Measurements from ENCODE around the gene PALLD. TPM values are rescaled to one million over a fixed set of nuclear protein-coding genes. Genes with fewer than 3 reads are reported as not detected.

The PALLD gene
- total RNA-seq, 1 experiment from 2014 or later: 26.7 TPM

DNA sequence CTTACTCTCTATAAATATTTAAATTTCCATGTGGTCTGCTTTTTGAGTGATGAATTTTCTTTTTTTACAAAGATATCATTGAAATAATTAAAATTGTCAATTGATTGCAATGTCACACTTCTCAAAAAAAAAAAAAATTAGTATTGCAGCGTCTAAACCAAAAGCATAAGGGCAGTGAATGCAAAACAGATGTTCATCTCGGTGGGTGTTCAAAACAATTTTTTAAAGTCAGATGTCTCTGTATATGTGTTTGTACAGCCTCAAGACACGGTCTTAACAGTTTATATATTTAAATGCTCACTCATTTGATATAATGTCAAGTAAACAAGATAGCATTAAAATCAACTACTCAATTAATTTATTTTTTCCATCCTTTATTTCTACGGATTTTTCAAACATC lies 52.3 kb downstream of the PALLD start:
- H4K20me1 ChIP-seq (ENCODE audit: low read length): no peaks in the 10 kb centered on the region
- no peaks in the 10 kb centered on the region for H3K36me3 ChIP-seq (ENCODE audit: low read depth, low read length)
- no peaks in the 10 kb centered on the region for H3K79me2 ChIP-seq (ENCODE audit: low read length)
- no peaks in the 10 kb centered on the region for H3K9me3 ChIP-seq (ENCODE audit: low read length)
- ATAC-seq: no peak
- peaks cover 25% of the 10 kb centered on the region for H3K4me1 ChIP-seq (ENCODE audit: insufficient read depth, low read length)
- CTCF ChIA-PET: no interaction called here
- H3K4me2 ChIP-seq (ENCODE audit: low read length): no peak overlapping the region
- no peaks in the 10 kb centered on the region for H3K27me3 ChIP-seq (ENCODE audit: low read length)
- peaks cover 4% of the 10 kb centered on the region for H3F3A ChIP-seq (ENCODE audit: low read length, unreplicated experiment)
- TF ChIP-seq CTCF (conservative IDR thresholded peaks at IDR 0.05; ENCODE audit: low read depth, low read length): no peak
- TF ChIP-seq EZH2phosphoT487 (IDR thresholded peaks at IDR 0.05; ENCODE audit: borderline replicate concordance, low read length): no peak
- TF ChIP-seq EZH2 (IDR thresholded peaks at IDR 0.05; ENCODE audit: low read length, unreplicated experiment): no peak
- no peaks in the 10 kb centered on the region for H3K9me2 ChIP-seq (replicated peaks; ENCODE audit: low read length)
- no peak for DNase-seq
- POLR2A ChIA-PET (ENCODE audit: unreplicated experiment): no interaction called here
- intact Hi-C loops (cut with micrococcal nuclease): no loop called here
- H3K27ac ChIP-seq (ENCODE audit: low read length): no peak overlapping the region
- no peak overlapping the region for H3K9ac ChIP-seq (ENCODE audit: low read length)
- H3K4me3 ChIP-seq (ENCODE audit: low read length): no peak overlapping the region
- H2AFZ ChIP-seq (ENCODE audit: low read length): no peak overlapping the region
- no TSS peak for BruUV-seq (replicated peaks)

DNA sequence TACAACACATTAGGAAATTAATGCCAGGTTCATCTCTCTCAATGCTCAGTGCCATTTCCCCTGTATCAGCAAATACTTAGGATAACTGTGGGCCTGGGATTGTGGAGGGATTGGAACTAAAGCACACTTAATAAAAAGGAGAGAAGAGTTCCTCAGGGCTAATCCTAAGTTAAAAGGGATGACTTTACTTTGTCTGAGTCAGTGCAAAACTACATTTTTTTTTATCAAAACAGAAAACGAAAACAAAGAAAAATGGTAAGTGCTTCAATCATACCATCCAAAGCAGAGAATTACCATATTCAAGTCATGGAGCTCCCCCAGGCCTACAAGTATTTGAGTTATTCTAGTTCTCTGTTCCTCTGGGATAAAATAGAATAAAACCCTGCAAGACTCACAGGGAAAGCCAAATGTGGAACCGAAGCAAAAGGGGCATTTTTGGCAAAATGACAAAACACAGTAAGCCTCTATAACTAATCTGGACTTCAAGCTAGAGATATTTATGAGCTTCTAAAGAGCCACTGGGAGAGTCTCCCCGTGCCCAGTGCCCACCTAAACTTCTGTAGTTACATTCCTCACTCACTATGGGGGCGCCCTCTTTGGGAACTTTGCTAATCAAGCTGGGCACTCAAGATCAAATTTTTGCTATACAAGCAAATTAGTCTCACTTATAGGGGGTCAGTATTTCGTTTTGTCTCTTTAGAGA lies 53.4 kb downstream of the PALLD start:
- intact Hi-C loops (cut with micrococcal nuclease): no loop called here
- H3K9me2 ChIP-seq (replicated peaks; ENCODE audit: low read length): no peaks in the 10 kb centered on the region
- peaks cover 4% of the 10 kb centered on the region for H3F3A ChIP-seq (ENCODE audit: low read length, unreplicated experiment)
- no peak overlapping the region for H3K9ac ChIP-seq (ENCODE audit: low read length)
- peak; percentile 4 for DNase-seq
- no peak for ATAC-seq
- ChIA-PET POLR2A (ENCODE audit: unreplicated experiment) (interaction anchor here (0.6 kb wide), 1 partner anchor 44 kb away, joined by 3 read pairs; no protein-coding TSS in a partner anchor), CTCF (no interaction called here)
- BruUV-seq (replicated peaks): no TSS peak
- H2AFZ ChIP-seq (ENCODE audit: low read length): no peak overlapping the region
- no peaks in the 10 kb centered on the region for H3K36me3 ChIP-seq (ENCODE audit: low read depth, low read length)
- H3K4me3 ChIP-seq (ENCODE audit: low read length): no peak overlapping the region
- TF ChIP-seq EZH2 (IDR thresholded peaks at IDR 0.05; ENCODE audit: low read length, unreplicated experiment) (no peak), CTCF (conservative IDR thresholded peaks at IDR 0.05; ENCODE audit: low read depth, low read length) (no peak; the same call in 1 of the 2 replicates), EZH2phosphoT487 (IDR thresholded peaks at IDR 0.05; ENCODE audit: borderline replicate concordance, low read length) (no peak)
- peaks cover 25% of the 10 kb centered on the region for H3K4me1 ChIP-seq (ENCODE audit: insufficient read depth, low read length)
- peak overlapping the region; percentile 82 for H3K27ac ChIP-seq (ENCODE audit: low read length)
- no peaks in the 10 kb centered on the region for H3K27me3 ChIP-seq (ENCODE audit: low read length)
- no peaks in the 10 kb centered on the region for H3K79me2 ChIP-seq (ENCODE audit: low read length)
- H3K9me3 ChIP-seq (ENCODE audit: low read length): no peaks in the 10 kb centered on the region
- H3K4me2 ChIP-seq (ENCODE audit: low read length): 0 out of 2 replicates have a peak overlapping the region, but pooled peaks have one; percentile 42
- no peaks in the 10 kb centered on the region for H4K20me1 ChIP-seq (ENCODE audit: low read length)

GRCh38 chr4:168551211-168551610 lies 54.4 kb downstream of the PALLD start:
- Histone ChIP-seq H3K4me2 (ENCODE audit: low read length) (peak overlapping the region; percentile 42), H3K9me2 (replicated peaks; ENCODE audit: low read length) (no peaks in the 10 kb centered on the region), H3K36me3 (ENCODE audit: low read depth, low read length) (no peaks in the 10 kb centered on the region), H3K9me3 (ENCODE audit: low read length) (no peaks in the 10 kb centered on the region), H3K4me3 (ENCODE audit: low read length) (no peak overlapping the region), H3K27me3 (ENCODE audit: low read length) (no peaks in the 10 kb centered on the region), H3F3A (ENCODE audit: low read length, unreplicated experiment) (peaks cover 4% of the 10 kb centered on the region), H4K20me1 (ENCODE audit: low read length) (no peaks in the 10 kb centered on the region), H3K4me1 (ENCODE audit: insufficient read depth, low read length) (peaks cover 25% of the 10 kb centered on the region), H3K79me2 (ENCODE audit: low read length) (no peaks in the 10 kb centered on the region), H3K27ac (ENCODE audit: low read length) (peak overlapping the region; percentile 82), H2AFZ (ENCODE audit: low read length) (no peak overlapping the region), H3K9ac (ENCODE audit: low read length) (peak overlapping the region; percentile 18; the same call in 1 of the 2 replicates)
- CTCF ChIA-PET: no interaction called here
- intact Hi-C loops (cut with micrococcal nuclease): no loop called here
- TF ChIP-seq EZH2phosphoT487 (IDR thresholded peaks at IDR 0.05; ENCODE audit: borderline replicate concordance, low read length) (no peak), CTCF (conservative IDR thresholded peaks at IDR 0.05; ENCODE audit: low read depth, low read length) (no peak), EZH2 (IDR thresholded peaks at IDR 0.05; ENCODE audit: low read length, unreplicated experiment) (no peak)
- DNase-seq: peak; percentile 86
- ATAC-seq: peak; percentile 89
- no TSS peak for BruUV-seq (replicated peaks)
- POLR2A ChIA-PET (ENCODE audit: unreplicated experiment): no interaction called here
